PFSK-1 (cell line): ENCODE results near the gene DUSP18.

Experiments
- FOXP2 ChIP-seq: optimal IDR thresholded peaks from 2 replicates; pipeline ENCODE3; 2011; ENCODE audit warnings: borderline replicate concordance, control low read depth, inconsistent platforms; ENCODE audit not compliant: insufficient read depth; ENCODE audit errors: extremely low read length, extremely low read depth
- POLR2AphosphoS5 ChIP-seq: IDR thresholded peaks from 2 replicates; pipeline ENCODE4 v1.6.1; 2012; ENCODE audit warnings: low read depth, mild to moderate bottlenecking, control low read depth, low read length, moderate library complexity
- SIN3A ChIP-seq: IDR thresholded peaks from 2 replicates; pipeline ENCODE4 v1.6.1; 2012; ENCODE audit warnings: mild to moderate bottlenecking, low read length, moderate library complexity, borderline replicate concordance; ENCODE audit not compliant: insufficient read depth
- TAF1 ChIP-seq: IDR thresholded peaks from 2 replicates; pipeline ENCODE4 v1.6.1; 2012; ENCODE audit warnings: low read length, control low read depth, borderline replicate concordance; ENCODE audit not compliant: insufficient read depth
- TF ChIP-seq, protein P1 (sequence below), 2 experiments: IDR thresholded peaks; 2 replicates each; pipeline versions ENCODE4 v1.6.1 to v1.8.0; 2011 to 2012; ENCODE audit warnings: low read depth in 2 of 2, low read length in 2 of 2, control low read depth in 1 of 2, inconsistent platforms in 1 of 2, mild to moderate bottlenecking in 1 of 2, moderate library complexity in 1 of 2; ENCODE audit not compliant: insufficient read depth in 1 of 2

Gene DUSP18

DNA sequence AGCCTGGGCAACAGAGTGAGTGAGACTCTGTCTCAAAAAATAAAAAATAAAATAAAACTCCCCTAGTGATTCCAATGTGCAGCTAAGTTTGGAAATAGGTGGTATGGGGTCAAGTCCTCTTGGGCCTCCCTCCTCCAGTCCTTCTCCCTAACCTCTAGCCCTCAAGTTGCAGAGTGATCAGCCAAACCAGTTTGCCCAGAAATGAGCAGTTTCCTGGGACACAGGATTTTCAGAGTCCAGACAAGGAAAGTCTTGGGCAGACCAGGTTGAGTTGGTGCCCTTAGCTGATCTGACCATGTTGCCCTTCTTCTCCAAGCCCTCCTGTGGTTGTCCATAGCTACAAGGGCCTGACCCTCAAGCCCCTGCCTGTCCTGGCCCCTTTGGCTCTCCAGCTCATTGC lies 52.8 kb downstream of the DUSP18 start:
- TF ChIP-seq SIN3A (no peak), FOXP2 (no peak), TAF1 (no peak), POLR2AphosphoS5 (no peak)
- TF ChIP-seq, protein P1, sequence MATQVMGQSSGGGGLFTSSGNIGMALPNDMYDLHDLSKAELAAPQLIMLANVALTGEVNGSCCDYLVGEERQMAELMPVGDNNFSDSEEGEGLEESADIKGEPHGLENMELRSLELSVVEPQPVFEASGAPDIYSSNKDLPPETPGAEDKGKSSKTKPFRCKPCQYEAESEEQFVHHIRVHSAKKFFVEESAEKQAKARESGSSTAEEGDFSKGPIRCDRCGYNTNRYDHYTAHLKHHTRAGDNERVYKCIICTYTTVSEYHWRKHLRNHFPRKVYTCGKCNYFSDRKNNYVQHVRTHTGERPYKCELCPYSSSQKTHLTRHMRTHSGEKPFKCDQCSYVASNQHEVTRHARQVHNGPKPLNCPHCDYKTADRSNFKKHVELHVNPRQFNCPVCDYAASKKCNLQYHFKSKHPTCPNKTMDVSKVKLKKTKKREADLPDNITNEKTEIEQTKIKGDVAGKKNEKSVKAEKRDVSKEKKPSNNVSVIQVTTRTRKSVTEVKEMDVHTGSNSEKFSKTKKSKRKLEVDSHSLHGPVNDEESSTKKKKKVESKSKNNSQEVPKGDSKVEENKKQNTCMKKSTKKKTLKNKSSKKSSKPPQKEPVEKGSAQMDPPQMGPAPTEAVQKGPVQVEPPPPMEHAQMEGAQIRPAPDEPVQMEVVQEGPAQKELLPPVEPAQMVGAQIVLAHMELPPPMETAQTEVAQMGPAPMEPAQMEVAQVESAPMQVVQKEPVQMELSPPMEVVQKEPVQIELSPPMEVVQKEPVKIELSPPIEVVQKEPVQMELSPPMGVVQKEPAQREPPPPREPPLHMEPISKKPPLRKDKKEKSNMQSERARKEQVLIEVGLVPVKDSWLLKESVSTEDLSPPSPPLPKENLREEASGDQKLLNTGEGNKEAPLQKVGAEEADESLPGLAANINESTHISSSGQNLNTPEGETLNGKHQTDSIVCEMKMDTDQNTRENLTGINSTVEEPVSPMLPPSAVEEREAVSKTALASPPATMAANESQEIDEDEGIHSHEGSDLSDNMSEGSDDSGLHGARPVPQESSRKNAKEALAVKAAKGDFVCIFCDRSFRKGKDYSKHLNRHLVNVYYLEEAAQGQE (IDR thresholded peaks at IDR 0.05; ENCODE audit: insufficient read depth in 1 of 2, low read depth in 2 of 2, low read length in 2 of 2), result no peak

DNA sequence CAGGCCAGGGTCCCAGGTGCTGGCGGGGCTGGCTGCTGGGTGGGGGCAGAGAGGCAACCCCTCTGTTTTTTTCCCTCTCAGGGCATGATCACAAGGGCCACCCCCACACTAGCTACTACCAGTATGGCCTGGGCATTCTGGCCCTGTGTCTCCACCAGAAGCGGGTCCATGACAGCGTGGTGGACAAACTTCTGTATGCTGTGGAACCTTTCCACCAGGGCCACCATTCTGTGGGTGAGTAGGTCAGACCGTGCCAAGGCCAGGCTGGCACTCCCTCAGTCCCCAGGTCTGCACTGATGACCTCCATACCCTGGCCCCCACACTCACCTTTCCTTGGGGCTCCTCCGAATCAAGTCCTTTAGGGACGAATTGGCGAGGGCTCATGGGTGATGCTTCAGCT lies 53.4 kb downstream of the DUSP18 start:
- TF ChIP-seq, protein P1 (IDR thresholded peaks at IDR 0.05; ENCODE audit: insufficient read depth in 1 of 2, low read depth in 2 of 2, low read length in 2 of 2), result no peak
- no peak for TF ChIP-seq SIN3A

DNA sequence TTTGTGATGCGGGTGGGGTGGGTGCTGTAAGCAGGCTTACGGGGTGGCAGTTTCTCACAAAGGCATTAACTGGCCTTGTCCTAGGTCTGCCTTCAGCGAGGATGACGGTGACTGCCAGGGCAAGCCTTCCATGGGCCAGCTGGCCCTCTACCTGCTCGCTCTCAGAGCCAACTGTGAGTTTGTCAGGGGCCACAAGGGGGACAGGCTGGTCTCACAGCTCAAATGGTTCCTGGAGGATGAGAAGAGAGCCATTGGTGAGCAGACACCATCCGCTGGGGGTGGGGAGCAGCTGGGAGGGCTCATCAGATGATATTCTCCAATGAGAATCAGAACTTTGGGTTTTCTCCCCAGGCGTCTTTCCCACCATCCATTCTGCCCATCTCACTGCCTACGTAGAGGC lies 54.9 kb downstream of the DUSP18 start:
- TF ChIP-seq TAF1 (no peak), SIN3A (no peak), POLR2AphosphoS5 (no peak), FOXP2 (no peak)
- TF ChIP-seq, protein P1 (IDR thresholded peaks at IDR 0.05; ENCODE audit: insufficient read depth in 1 of 2, low read depth in 2 of 2, low read length in 2 of 2), result no peak
